ENCODE data around the gene SIM2. TPM values are rescaled to one million over a fixed set of nuclear protein-coding genes. Genes with fewer than 3 reads are reported as not detected.

The SIM2 gene
- total RNA-seq, 2 experiments from 2014 or later = 0.05 to 0.19 TPM

DNA sequence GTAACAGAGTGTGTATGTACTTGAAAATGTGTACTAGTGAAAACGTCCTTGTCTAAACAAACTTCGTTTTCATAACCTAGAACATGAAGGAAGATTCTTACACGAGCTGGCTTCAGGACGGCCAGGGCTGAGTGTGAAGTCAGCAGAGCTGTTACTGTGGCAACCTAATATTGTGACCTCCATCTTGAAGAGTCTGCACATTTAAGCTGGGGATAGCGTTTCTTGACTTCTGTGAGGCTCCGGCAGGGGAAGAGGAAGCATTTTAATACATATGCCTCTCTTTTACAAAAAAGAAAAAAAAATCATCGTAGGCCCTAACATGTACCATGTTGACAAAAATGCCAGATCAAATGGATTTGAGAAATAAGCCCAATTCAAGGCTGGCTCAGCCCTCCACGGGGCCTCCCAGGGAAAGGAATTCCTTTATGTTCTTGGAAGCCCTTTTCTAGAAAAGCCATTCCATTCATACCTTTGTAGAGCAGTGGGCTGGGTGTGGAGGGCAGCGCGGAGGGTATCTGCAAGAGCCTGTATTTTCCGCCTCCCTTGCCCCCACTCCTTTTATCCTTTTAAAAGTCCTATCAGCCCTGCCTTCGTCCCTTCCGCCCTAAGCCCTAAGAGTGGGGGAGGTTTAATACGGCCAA lies 51.1 kb downstream of the SIM2 start:
- POLR2A ChIA-PET = no interaction called here
- DNase-seq = no peak
- Mint-ChIP-seq H3K27me3 (peaks cover 44% of the 10 kb centered on the region), H3K9me3 (no peaks in the 10 kb centered on the region), H3K27ac (no peak overlapping the region), H3K36me3 (ENCODE audit: low read depth) (no peaks in the 10 kb centered on the region), H3K4me1 (peaks cover 12% of the 10 kb centered on the region), H3K4me3 (no peak overlapping the region)
- CTCF ChIA-PET = no interaction called here

DNA sequence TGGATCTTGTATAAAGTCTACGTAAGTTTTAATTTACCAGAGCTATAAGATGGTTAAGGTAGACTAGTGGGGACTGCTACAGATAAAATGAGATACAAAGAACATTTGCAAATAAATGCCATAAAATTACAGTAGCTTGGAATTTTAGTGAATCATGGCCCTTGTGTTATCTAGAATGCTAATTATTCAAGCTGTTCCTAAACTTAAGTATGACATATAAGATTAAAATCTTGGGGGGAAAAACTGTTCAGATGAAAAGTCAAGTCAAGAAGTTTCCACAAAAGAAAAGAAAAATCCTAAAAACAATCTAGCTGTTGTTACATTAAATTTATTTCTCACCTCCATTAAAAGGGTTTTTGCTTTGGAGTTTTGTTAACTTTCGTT lies 51.7 kb downstream of the SIM2 start:
- no peak overlapping the region for H3K27ac Mint-ChIP-seq
- H3K9me3 Mint-ChIP-seq = no peaks in the 10 kb centered on the region
- no peak overlapping the region for H3K4me3 Mint-ChIP-seq
- POLR2A ChIA-PET = no interaction called here
- DNase-seq = no peak
- CTCF ChIA-PET = no interaction called here
- H3K36me3 Mint-ChIP-seq (ENCODE audit: low read depth) = no peaks in the 10 kb centered on the region
- H3K4me1 Mint-ChIP-seq = peaks cover 12% of the 10 kb centered on the region
- H3K27me3 Mint-ChIP-seq = peaks cover 39% of the 10 kb centered on the region

DNA sequence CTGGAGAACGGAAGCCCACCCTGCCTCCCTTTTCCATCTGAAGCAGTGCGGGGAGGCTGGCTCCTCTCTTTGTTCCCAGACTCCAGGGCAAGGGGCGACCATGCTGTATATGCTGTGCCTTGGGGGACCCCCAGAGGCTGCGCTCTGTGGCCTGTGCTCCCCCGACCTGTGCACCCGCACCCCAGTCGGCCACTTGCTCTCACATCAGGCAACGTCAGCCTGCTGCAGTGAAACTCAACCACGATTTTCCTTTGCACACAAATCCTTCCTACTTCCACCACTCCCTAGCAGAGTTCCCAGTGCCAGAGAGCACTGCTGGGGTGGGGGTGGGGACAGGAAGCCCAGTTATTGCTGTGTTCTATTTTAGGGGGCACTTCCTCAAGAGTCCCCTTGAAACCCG lies 52.5 kb downstream of the SIM2 start:
- Mint-ChIP-seq H3K9me3 (no peaks in the 10 kb centered on the region), H3K27me3 (peaks cover 32% of the 10 kb centered on the region), H3K4me3 (no peak overlapping the region), H3K4me1 (peaks cover 12% of the 10 kb centered on the region), H3K36me3 (ENCODE audit: low read depth) (no peaks in the 10 kb centered on the region), H3K27ac (no peak overlapping the region)
- ChIA-PET CTCF (no interaction called here), POLR2A (no interaction called here)
- no peak for DNase-seq

DNA sequence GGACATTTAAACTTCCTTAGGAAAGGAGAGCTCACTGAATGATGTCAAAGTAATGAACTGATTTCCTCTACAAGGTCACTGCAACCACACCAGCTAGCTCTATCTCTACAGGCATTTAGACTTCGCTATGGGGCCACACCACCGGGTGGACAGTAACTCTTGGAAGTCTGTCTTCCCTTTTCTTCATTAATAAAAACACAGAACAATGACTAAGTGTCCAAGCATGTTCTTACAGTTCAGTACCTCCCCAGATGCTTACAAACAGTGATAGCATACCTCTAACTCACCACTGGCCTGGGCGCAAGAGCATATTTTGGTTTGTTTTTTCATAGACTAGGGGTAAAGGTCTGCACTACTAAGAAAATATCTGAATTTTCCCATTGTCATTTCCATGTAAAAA lies 54.6 kb downstream of the SIM2 start:
- Mint-ChIP-seq H3K4me1 (peaks cover 3% of the 10 kb centered on the region), H3K27ac (no peak overlapping the region), H3K27me3 (peaks cover 18% of the 10 kb centered on the region), H3K4me3 (no peak overlapping the region), H3K9me3 (no peaks in the 10 kb centered on the region), H3K36me3 (ENCODE audit: low read depth) (no peaks in the 10 kb centered on the region)
- ChIA-PET CTCF (no interaction called here), POLR2A (no interaction called here)
- no peak for DNase-seq

DNA sequence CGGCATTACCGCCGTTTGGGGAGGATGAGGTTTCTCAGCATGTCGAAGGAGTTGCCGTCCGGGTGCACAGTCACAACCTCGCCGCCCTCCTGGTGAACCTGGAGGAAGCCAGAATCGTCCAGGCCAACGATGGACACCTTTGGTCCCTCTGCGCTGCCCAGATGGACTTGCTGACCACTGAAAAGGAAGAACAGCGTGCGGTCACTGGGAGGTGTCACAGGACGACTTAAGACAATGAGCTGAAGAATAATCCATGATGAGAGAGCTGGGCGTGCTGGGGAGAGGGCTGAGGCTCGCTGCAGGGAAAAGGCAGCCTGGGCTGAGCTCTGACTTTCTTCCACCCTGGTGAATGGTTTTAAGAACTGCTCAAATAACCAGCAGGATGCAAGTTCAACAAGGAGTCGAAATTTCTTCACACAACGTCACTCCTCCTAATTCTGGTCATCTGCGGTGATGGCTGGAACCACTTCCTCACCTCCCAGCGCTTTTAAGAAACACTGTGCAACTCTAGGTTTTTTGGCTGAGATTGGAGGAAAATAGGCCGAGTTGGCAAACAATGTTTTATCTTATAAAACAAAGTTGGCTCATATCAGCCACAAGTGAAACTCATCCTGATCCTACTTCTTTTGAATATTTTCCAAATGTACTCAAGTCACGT lies 55.5 kb downstream of the SIM2 start:
- ChIA-PET POLR2A (no interaction called here), CTCF (interaction anchor here (1.0 kb wide), 1 partner anchor 19 kb away, joined by 3 read pairs; no protein-coding TSS in a partner anchor)
- Mint-ChIP-seq H3K4me3 (no peak overlapping the region), H3K27ac (no peak overlapping the region), H3K36me3 (ENCODE audit: low read depth) (no peaks in the 10 kb centered on the region), H3K9me3 (no peaks in the 10 kb centered on the region), H3K4me1 (peaks cover 3% of the 10 kb centered on the region), H3K27me3 (peaks cover 10% of the 10 kb centered on the region)
- DNase-seq = no peak

DNA sequence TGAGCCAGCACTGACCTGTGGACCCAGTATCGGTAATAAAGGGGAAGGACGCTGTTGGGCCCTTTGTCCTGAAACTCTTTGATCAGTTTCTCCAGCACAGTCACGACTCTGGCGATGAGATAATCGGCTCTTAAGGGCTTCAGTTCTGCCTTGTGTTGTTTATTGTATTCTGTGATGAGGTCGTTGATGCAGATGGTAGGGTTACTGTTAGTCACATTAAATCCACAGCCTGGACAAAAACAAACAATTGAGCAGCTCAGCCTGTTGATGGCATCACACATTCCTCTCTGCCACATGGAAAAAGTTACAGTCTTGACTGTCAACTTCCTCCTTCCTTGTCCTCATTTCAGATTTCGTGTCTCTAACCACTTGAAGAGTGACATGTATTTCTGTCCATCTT lies 57.6 kb downstream of the SIM2 start:
- no peak overlapping the region for H3K4me3 Mint-ChIP-seq
- no peaks in the 10 kb centered on the region for H3K27me3 Mint-ChIP-seq
- H3K4me1 Mint-ChIP-seq = peaks cover 9% of the 10 kb centered on the region
- CTCF ChIA-PET = no interaction called here
- H3K27ac Mint-ChIP-seq = no peak overlapping the region
- H3K36me3 Mint-ChIP-seq (ENCODE audit: low read depth) = no peaks in the 10 kb centered on the region
- POLR2A ChIA-PET = no interaction called here
- no peak for DNase-seq
- H3K9me3 Mint-ChIP-seq = no peaks in the 10 kb centered on the region

DNA sequence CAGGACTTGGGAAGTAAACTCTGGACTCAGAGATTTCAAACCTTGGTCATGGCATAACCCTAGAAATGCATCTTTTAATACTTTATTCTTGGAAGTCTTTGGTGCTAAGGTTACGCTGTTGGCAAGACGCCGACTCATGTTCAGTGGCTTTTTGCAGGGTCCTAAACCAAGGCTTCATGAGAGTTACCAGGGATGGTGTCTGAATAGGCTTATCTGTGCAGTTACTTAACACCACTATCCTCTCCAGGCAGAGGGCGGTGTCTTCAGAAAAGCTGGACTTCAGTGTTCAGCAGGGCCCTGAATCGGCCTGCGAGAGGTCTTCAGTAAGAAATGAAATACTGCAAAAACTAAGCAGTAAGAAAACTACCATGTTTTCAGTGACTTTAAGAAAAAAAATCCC lies 58.3 kb downstream of the SIM2 start:
- ChIA-PET POLR2A (interaction anchor here (0.6 kb wide), 1 partner anchor 26 kb away, joined by 5 read pairs; no protein-coding TSS in a partner anchor), CTCF (no interaction called here)
- no peak for DNase-seq
- Mint-ChIP-seq H3K27me3 (no peaks in the 10 kb centered on the region), H3K36me3 (ENCODE audit: low read depth) (no peaks in the 10 kb centered on the region), H3K9me3 (no peaks in the 10 kb centered on the region), H3K4me3 (no peak overlapping the region), H3K27ac (no peak overlapping the region), H3K4me1 (peaks cover 9% of the 10 kb centered on the region)

DNA sequence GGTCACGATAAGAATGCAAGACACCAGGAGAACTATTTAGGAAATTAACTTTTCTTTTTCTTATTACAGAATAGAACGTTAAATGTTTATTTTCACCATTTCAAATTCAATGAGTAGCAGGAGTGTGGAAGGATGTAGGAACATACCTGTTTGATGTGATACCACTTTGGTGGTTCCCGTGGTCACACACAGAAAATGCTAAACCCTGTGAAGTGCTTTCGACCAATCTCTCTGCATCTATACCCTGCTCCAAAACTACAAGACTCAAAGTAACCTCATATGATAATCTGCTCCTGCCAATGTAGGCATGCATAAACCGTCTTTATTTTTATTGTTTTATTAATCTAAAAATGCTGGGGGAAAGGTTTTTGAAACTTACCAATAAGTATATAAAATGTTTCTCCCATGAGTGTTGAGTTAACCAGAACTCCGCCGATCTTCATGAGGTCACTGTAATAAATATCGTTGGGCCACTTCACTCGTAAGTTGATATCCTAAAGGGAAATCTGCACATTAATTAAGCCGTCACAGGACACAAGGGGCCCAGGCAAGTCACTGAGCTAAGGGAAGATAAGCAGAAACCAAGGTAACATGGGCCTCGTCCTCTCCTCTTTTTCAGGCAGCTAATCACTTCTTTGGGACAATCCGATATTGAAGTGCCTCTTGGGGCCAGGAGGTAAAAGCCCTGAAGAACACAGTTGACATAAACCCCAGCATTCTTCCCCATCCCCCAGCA lies 60.6 kb downstream of the SIM2 start:
- Mint-ChIP-seq H3K27me3 (no peaks in the 10 kb centered on the region), H3K36me3 (ENCODE audit: low read depth) (no peaks in the 10 kb centered on the region), H3K27ac (no peak overlapping the region), H3K4me1 (peaks cover 9% of the 10 kb centered on the region), H3K9me3 (no peaks in the 10 kb centered on the region), H3K4me3 (no peak overlapping the region)
- POLR2A ChIA-PET = no interaction called here
- DNase-seq = no peak
- CTCF ChIA-PET = interaction anchor here (0.6 kb wide), 1 partner anchor 679 kb away, joined by 3 read pairs; no protein-coding TSS in a partner anchor

DNA sequence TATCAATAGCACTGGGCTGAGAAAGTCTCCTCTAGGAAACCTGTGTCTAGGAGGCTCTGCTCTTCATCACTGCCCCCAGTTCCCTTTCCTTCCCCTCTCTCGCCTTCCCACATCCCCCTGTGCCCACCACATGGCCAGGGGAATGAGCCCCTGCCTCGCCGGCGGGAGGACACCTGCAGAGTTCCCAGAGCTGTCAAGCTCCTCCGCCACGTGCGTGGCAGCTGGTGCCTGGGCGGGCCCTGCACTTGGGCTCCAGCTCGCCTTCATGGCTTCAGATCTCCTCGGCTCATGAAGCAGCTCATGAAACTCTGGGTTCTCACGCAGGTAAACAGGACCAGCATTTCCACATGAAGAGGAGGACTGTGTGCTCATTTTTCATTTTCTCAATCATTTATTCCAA lies 62.8 kb downstream of the SIM2 start:
- Mint-ChIP-seq H3K36me3 (ENCODE audit: low read depth) (no peaks in the 10 kb centered on the region), H3K4me1 (peaks cover 9% of the 10 kb centered on the region), H3K9me3 (no peaks in the 10 kb centered on the region), H3K4me3 (no peak overlapping the region), H3K27ac (no peak overlapping the region), H3K27me3 (no peaks in the 10 kb centered on the region)
- POLR2A ChIA-PET = no interaction called here
- DNase-seq = no peak
- CTCF ChIA-PET = no interaction called here

DNA sequence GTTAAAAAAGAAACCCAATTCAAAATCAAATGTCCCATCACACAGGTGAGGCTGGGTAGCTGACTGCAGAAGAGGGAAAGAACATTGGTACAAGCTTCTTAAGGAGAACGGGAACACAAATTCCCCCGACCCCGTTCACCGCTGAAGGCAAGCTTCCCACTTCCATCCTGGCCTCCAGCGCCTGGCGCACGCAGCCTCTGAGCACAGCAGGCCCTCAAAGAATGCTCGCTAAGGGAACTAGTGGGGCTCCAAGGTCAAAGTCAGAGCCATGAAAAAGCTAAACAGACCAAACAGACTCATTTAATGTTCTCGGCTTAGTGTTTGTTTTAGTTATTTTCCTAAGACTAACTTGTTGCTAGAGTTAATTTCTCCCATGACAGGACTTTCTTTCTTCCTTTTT lies 63.7 kb downstream of the SIM2 start:
- Mint-ChIP-seq H3K27ac (no peak overlapping the region), H3K4me3 (no peak overlapping the region), H3K9me3 (no peaks in the 10 kb centered on the region), H3K4me1 (peaks cover 9% of the 10 kb centered on the region), H3K36me3 (ENCODE audit: low read depth) (no peaks in the 10 kb centered on the region), H3K27me3 (no peaks in the 10 kb centered on the region)
- ChIA-PET CTCF (interaction anchor here (0.6 kb wide), 1 partner anchor 97 kb away, joined by 3 read pairs; no protein-coding TSS in a partner anchor), POLR2A (no interaction called here)
- DNase-seq = no peak

DNA sequence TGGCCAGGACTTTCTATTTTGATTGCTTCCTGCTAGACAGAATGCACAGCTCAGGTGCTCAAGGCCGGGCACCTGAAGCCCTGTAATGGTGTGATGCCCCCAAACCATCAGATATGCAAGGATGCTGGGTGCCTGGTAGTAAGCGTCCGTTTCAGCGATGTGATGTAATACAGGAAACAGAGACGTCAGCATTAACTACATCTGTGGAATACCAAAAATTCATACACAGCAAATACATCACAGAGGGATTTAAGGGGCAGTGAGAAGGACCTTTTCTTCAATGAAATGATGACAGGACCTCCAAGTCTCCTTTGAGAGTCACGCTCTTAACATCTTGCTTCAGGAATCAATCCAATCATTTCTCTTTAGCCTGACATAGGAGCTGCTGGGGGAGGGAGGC lies 64.4 kb downstream of the SIM2 start:
- H3K4me1 Mint-ChIP-seq = peaks cover 9% of the 10 kb centered on the region
- H3K27ac Mint-ChIP-seq = no peak overlapping the region
- CTCF ChIA-PET = interaction anchor here (0.6 to 1.3 kb wide), 2 partner anchors 9 to 97 kb away, joined by 3 to 5 read pairs; no protein-coding TSS in a partner anchor
- POLR2A ChIA-PET = no interaction called here
- DNase-seq = no peak
- H3K36me3 Mint-ChIP-seq (ENCODE audit: low read depth) = no peaks in the 10 kb centered on the region
- H3K9me3 Mint-ChIP-seq = no peaks in the 10 kb centered on the region
- no peak overlapping the region for H3K4me3 Mint-ChIP-seq
- H3K27me3 Mint-ChIP-seq = no peaks in the 10 kb centered on the region

DNA sequence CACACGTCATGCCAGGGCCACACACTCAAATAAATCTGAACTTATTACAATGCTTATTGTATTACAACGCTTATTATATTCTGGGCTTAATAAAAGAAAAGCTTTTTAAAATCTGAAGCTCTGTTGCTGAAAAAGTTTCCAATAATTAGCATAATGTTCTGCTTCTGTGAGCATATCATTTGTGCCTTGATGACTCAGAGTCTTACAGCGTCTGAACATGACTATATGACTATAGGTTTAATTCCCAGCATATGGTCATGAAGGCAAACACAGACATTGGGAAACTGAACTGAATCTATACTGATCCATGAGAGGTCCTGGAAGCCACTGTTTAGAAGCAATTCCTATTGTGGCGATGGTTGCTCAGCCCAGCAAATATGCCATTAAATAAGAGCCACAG lies 66.3 kb downstream of the SIM2 start:
- Mint-ChIP-seq H3K27ac (no peak overlapping the region), H3K27me3 (no peaks in the 10 kb centered on the region), H3K4me3 (no peak overlapping the region), H3K9me3 (no peaks in the 10 kb centered on the region), H3K4me1 (no peaks in the 10 kb centered on the region), H3K36me3 (ENCODE audit: low read depth) (no peaks in the 10 kb centered on the region)
- ChIA-PET POLR2A (no interaction called here), CTCF (no interaction called here)
- no peak for DNase-seq

DNA sequence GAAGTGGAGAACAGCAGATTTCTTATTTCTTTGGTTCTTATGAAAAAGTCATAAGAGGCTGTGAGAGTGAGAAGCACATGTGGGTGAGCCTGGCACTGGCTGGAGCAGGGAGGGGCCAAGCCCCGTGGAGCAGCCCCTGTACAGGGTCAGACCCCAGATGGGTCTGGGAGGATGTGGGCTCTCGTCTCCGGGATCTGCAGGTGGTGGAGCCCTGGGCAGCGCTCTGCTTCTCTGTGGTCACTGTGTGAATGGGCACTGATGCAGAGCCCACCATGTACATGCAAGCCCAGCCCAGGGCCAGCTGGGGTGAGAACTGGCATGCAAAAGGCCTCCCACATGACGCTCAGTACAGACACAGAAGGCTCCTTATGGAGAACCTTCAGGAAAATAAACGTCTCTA lies 67.6 kb downstream of the SIM2 start:
- Mint-ChIP-seq H3K27ac (no peak overlapping the region), H3K4me3 (no peak overlapping the region), H3K27me3 (no peaks in the 10 kb centered on the region), H3K9me3 (no peaks in the 10 kb centered on the region), H3K4me1 (no peaks in the 10 kb centered on the region), H3K36me3 (ENCODE audit: low read depth) (no peaks in the 10 kb centered on the region)
- POLR2A ChIA-PET = no interaction called here
- CTCF ChIA-PET = interaction anchor here (0.7 kb wide), 1 partner anchor 233 kb away, joined by 4 read pairs; no protein-coding TSS in a partner anchor
- DNase-seq = no peak

All from activated CD4-positive, alpha-beta T cell treated with anti-CD3 and anti-CD28 coated beads, Interleukin-2, amount 10 ng/mL, durations not matched to agents 7 days and 5 days (primary cell).